Right lobe of liver (tissue), 6 donors: ENCODE measurements around the gene APLP2. TPM values are rescaled to one million over a fixed set of nuclear protein-coding genes. Genes with fewer than 3 reads are reported as not detected.
A peak's percentile ranks its signal among the peaks of the same experiment; 100 is the strongest.

Experiments
- ATAC-seq, 4 donors: fragments of 200-7000 bp; cut with Tn5 transposase; one replicate each; pipeline ENCODE4 v1.9.1; 2020; ENCODE audit warnings: mild to moderate bottlenecking in 4 of 4, moderate library complexity in 4 of 4
- DNase-seq, 3 donors: peaks; one replicate each; pipeline ENCODE4 v3.0.0-alpha.2; 2020
- H3K27ac ChIP-seq, 3 donors: fragments of 200-600 bp; one replicate each; pipeline ENCODE4 v1.8.0; 2022
- H3K27me3 ChIP-seq, 2 donors: fragments of 200-600 bp; one replicate each; pipeline ENCODE4 v1.8.0; 2022
- H3K36me3 ChIP-seq, 4 donors: fragments of 200-600 bp; sonication (generic) in 1 of 4; one replicate each; pipeline versions ENCODE4 v1.5.1 to v1.8.0; 2017 to 2022; ENCODE audit warnings: control low read depth in 1 of 4
- H3K4me1 ChIP-seq, 4 donors: fragments of 200-600 bp; sonication (generic) in 1 of 4; one replicate each; pipeline versions ENCODE4 v1.5.1 to v1.8.0; 2017 to 2022; ENCODE audit warnings: control low read depth in 1 of 4
- H3K4me3 ChIP-seq, 3 donors: fragments of 200-600 bp; one replicate each; pipeline ENCODE4 v1.8.0; 2022
- H3K9me3 ChIP-seq, 4 donors: fragments of 200-600 bp; sonication (generic) in 1 of 4; one replicate each; pipeline versions ENCODE4 v1.5.1 to v1.8.0; 2017 to 2022; ENCODE audit warnings: control low read depth in 1 of 4
- CTCF ChIP-seq, 4 donors: fragments of 200-600 bp in 3 of 4; fragments of 450-650 bp in 1 of 4; IDR thresholded peaks; one replicate each; pipeline versions ENCODE4 v1.5.1 to v1.8.0; 2016 to 2022; ENCODE audit warnings: antibody characterized with exemption in 4 of 4, mild to moderate bottlenecking in 2 of 4
- POLR2A ChIP-seq: fragments of 450-650 bp; IDR thresholded peaks from one replicate; pipeline ENCODE4 v1.6.1; 2017; ENCODE audit warnings: antibody characterized with exemption, mild to moderate bottlenecking
- WGBS: methylation state at CpG from one replicate; pipeline ENCODE4 v1.1.6; 2018; ENCODE audit warnings: low coverage, low lambda C conversion rate; ENCODE audit not compliant: insufficient coverage; ENCODE audit errors: missing lambda C conversion rate; 5-methylcytosine and 5-hydroxymethylcytosine counted together
- intact Hi-C, 2 donors: fragments of 100-400 bp; cut with DNase I; formaldehyde crosslinking; loops; one replicate each; pipeline versions ENCODE4 v1.11.2 to v1.14.1; 2022
- total RNA-seq, 6 experiments: library from RNA; depleted of rRNA in 2 of 6; stranded (reverse); fragments of >200 nt in 2 of 6; fragmentation: NEBNext Ultra II Directional in 3 of 6; extraction: Animal tissue kit (Norgen Biotek cat#: 25700) in 3 of 6; gene quantifications; one replicate each; pipeline versions ENCODE4 v1.1.0 to v1.2.4, GENCODE V29; 2016 to 2023
- donor health status: DM: no; HTN: yes; CAD: no.
- donor health status: DM: no; HTN: no; CAD: no.
- donor health status: DM: no; HTN: no; CAD: no.
- donor health status: DM: no; HTN: yes; CAD: no.
- donor health status: DM: no; HTN: yes; CAD: no.

The APLP2 gene
- total RNA-seq, 6 experiments from 2014 or later: 184 to 255 (median 252) TPM

- intact Hi-C loops: loop anchor here (10.0 kb wide), 2 partner anchors 145 to 215 kb away; no protein-coding TSS in a partner anchor
- TF ChIP-seq POLR2A: no peak
- no peak for TF ChIP-seq CTCF (IDR thresholded peaks at IDR 0.05)
- peaks cover 0 to 29% (median 10%) of the 10 kb centered on the region in 4 donors for H3K4me1 ChIP-seq
- H3K9me3 ChIP-seq: no peaks in the 10 kb centered on the region
- H3K27me3 ChIP-seq: no peaks in the 10 kb centered on the region
- H3K36me3 ChIP-seq: peaks cover 0 to 56% (median 3%) of the 10 kb centered on the region in 4 donors
- no peak overlapping the region for H3K27ac ChIP-seq
- peak in 1 of 3 donors; percentile 34 for DNase-seq
- no peak overlapping the region for H3K4me3 ChIP-seq
- no peak for ATAC-seq
- WGBS: 77% methylated on average over 10 of the region's 13 CpGs
Measured at GRCh38 chr11:130139401-130139800, 69.7 kb downstream of the APLP2 start.

GRCh38 chr11:130141561-130142341, 72.1 kb downstream of the APLP2 start:
- no peak for TF ChIP-seq POLR2A
- TF ChIP-seq CTCF (IDR thresholded peaks at IDR 0.05): no peak
- intact Hi-C loops: no loop called here
- H3K4me1 ChIP-seq: peaks cover 0 to 53% (median 21%) of the 10 kb centered on the region in 4 donors
- WGBS: 73% methylated on average over 7 of the region's 19 CpGs
- no peaks in the 10 kb centered on the region for H3K9me3 ChIP-seq
- no peak overlapping the region for H3K27ac ChIP-seq
- no peaks in the 10 kb centered on the region for H3K27me3 ChIP-seq
- DNase-seq (no peak), ATAC-seq (peak in 1 of 4 donors; percentile 2)
- no peak overlapping the region for H3K4me3 ChIP-seq
- peaks cover 0 to 41% (median 0%) of the 10 kb centered on the region in 4 donors for H3K36me3 ChIP-seq

DNA sequence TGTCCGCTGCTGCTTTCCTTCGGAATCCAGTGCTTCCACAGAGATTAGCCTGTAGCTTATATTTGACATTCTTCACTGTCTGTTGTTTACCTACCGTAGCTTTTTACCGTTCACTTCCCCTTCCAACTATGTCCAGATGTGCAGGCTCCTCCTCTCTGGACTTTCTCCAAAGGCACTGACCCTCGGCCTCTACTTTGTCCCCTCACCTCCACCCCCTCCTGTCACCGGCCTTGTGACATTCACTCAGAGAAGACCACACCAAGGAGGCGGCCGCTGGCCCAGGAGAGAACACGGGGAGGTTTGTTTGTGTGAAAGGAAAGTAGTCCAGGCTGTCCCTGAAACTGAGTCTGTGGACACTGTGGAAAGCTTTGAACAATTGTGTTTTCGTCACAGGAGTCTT, 74.4 kb downstream of the APLP2 start:
- peak; percentile 70 to 87 (median 83) for DNase-seq
- H3K36me3 ChIP-seq: peaks cover 0 to 27% (median 0%) of the 10 kb centered on the region in 4 donors
- no peaks in the 10 kb centered on the region for H3K27me3 ChIP-seq
- ATAC-seq: peak; percentile 50 to 85 (median 71)
- TF ChIP-seq CTCF (IDR thresholded peaks at IDR 0.05) (no peak), POLR2A (no peak)
- no peak overlapping the region for H3K4me3 ChIP-seq
- peak overlapping the region; percentile 71 to 91 (median 72) for H3K27ac ChIP-seq
- peaks cover 0 to 60% (median 23%) of the 10 kb centered on the region in 4 donors for H3K4me1 ChIP-seq
- intact Hi-C loops: no loop called here
- no peaks in the 10 kb centered on the region for H3K9me3 ChIP-seq
- 21% methylated on average over 10 of the region's 10 CpGs for WGBS

GRCh38 chr11:130144861-130145281, 75.2 kb downstream of the APLP2 start:
- Histone ChIP-seq H3K4me1 (peaks cover 0 to 62% (median 23%) of the 10 kb centered on the region in 4 donors), H3K27me3 (no peaks in the 10 kb centered on the region), H3K36me3 (peaks cover 0 to 21% (median 0%) of the 10 kb centered on the region in 4 donors), H3K27ac (peak overlapping the region; percentile 71 to 91 (median 72)), H3K9me3 (no peaks in the 10 kb centered on the region), H3K4me3 (no peak overlapping the region)
- intact Hi-C loops: no loop called here
- WGBS: 55% methylated on average over 7 of the region's 7 CpGs
- DNase-seq (no peak), ATAC-seq (peak in 2 of 4 donors; percentile 13 to 37)
- TF ChIP-seq POLR2A: no peak
- no peak for TF ChIP-seq CTCF (IDR thresholded peaks at IDR 0.05)
